Sigmoid colon (tissue), 7 donors: ENCODE results near the gene IQGAP2. TPM values are rescaled to one million over a fixed set of nuclear protein-coding genes. Genes with fewer than 3 reads are reported as not detected.

Experiments
- DNase-seq: peaks from one replicate; pipeline ENCODE4 v3.0.0-alpha.2; 2019
- H3K27ac ChIP-seq, 4 donors: fragments of 200-600 bp; sonication (generic); one replicate each; pipeline ENCODE4 v1.5.1; 2016 to 2019; ENCODE audit warnings: mild to moderate bottlenecking in 1 of 4
- H3K27me3 ChIP-seq, 3 donors: fragments of 200-600 bp; sonication (generic); one replicate each; pipeline ENCODE4 v1.5.1; 2019; ENCODE audit warnings: mild to moderate bottlenecking in 1 of 3
- H3K36me3 ChIP-seq, 4 donors: fragments of 200-600 bp; sonication (generic); one replicate each; pipeline ENCODE4 v1.5.1; 2016 to 2019
- H3K4me1 ChIP-seq, 4 donors: fragments of 200-600 bp; sonication (generic); one replicate each; pipeline ENCODE4 v1.5.1; 2017 to 2019
- H3K4me3 ChIP-seq, 4 donors: fragments of 200-600 bp; sonication (generic); one replicate each; pipeline ENCODE4 v1.5.1; 2017 to 2019; ENCODE audit warnings: mild to moderate bottlenecking in 2 of 4, moderate library complexity in 1 of 4
- H3K9me3 ChIP-seq, 4 donors: fragments of 200-600 bp in 3 of 4; sonication (generic) in 3 of 4; one replicate each; pipeline versions ENCODE4 v1.5.1 to v1.6.1; 2013 to 2019
- CTCF ChIP-seq, 4 experiments: fragments of 450-650 bp in 3 of 4; fragments of 200-600 bp in 1 of 4; IDR thresholded peaks; one replicate each; pipeline ENCODE4 v1.5.1; 2016 to 2019; ENCODE audit warnings: antibody characterized with exemption in 4 of 4, mild to moderate bottlenecking in 3 of 4, moderate library complexity in 2 of 4
- EP300 ChIP-seq, 4 donors: sonication (generic); formaldehyde crosslinking; IDR thresholded peaks; one replicate each; pipeline ENCODE4 v1.6.1; 2017; ENCODE audit warnings: antibody characterized with exemption in 4 of 4
- POLR2A ChIP-seq, 2 donors: fragments of 450-650 bp; IDR thresholded peaks; one replicate each; pipeline ENCODE4 v1.6.1; 2016; ENCODE audit warnings: antibody characterized with exemption in 2 of 2, mild to moderate bottlenecking in 2 of 2, moderate library complexity in 2 of 2
- POLR2AphosphoS5 ChIP-seq, 4 donors: sonication (generic); formaldehyde crosslinking; IDR thresholded peaks; one replicate each; pipeline ENCODE4 v1.6.1; 2017; ENCODE audit warnings: antibody characterized with exemption in 4 of 4
- WGBS, 2 donors: extraction: QIAGEN DNeasy Blood & Tissue Kit; methylation state at CpG; one replicate each; pipeline ENCODE4 v1.1.7; 2013; 5-methylcytosine and 5-hydroxymethylcytosine counted together
- intact Hi-C: fragments of 100-400 bp; cut with DNase I; formaldehyde crosslinking; loops from one replicate; pipeline ENCODE4 v1.15.1; 2023
- polyA plus RNA-seq, 3 donors: library from polyadenylated mRNA; stranded (reverse); fragments of 200-250 nt; gene quantifications; one replicate each; pipeline ENCODE4 v1.2.3, GENCODE V29; 2013
- total RNA-seq, 4 donors: library from RNA; depleted of rRNA; stranded (reverse); fragments of >200 nt; gene quantifications; one replicate each; pipeline ENCODE4 v1.1.0, GENCODE V29; 2016
- donor health status: healthy with polysubstance abuse.
- donor health status: Bipolar disorder and iron deficiency.
- donor health status: healthy.

IQGAP2 gene
- total and polyA plus RNA-seq, 7 donors = 15.0 to 85.3 (median 24.6) TPM

- no peak for DNase-seq
- H3K4me1 ChIP-seq = no peaks in the 10 kb centered on the region
- no peaks in the 10 kb centered on the region for H3K36me3 ChIP-seq
- H3K4me3 ChIP-seq = no peak overlapping the region
- intact Hi-C loops = no loop called here
- 83 to 90% methylated on average over 2 of the region's 2 CpGs for WGBS, 2 donors
- TF ChIP-seq EP300 (IDR thresholded peaks at IDR 0.05) (no peak), POLR2A (IDR thresholded peaks at IDR 0.05) (no peak), CTCF (IDR thresholded peaks at IDR 0.05) (no peak), POLR2AphosphoS5 (IDR thresholded peaks at IDR 0.05) (no peak)
- H3K27me3 ChIP-seq = no peaks in the 10 kb centered on the region
- no peak overlapping the region for H3K27ac ChIP-seq
- no peaks in the 10 kb centered on the region for H3K9me3 ChIP-seq
Measured at GRCh38 chr5:76474377-76474776, 71.3 kb downstream of the IQGAP2 start.

GRCh38 chr5:76475385-76475784, 72.3 kb downstream of the IQGAP2 start:
- TF ChIP-seq CTCF (IDR thresholded peaks at IDR 0.05) (no peak), EP300 (IDR thresholded peaks at IDR 0.05) (no peak), POLR2A (IDR thresholded peaks at IDR 0.05) (no peak), POLR2AphosphoS5 (IDR thresholded peaks at IDR 0.05) (no peak)
- Histone ChIP-seq H3K4me3 (no peak overlapping the region), H3K36me3 (no peaks in the 10 kb centered on the region), H3K27ac (no peak overlapping the region), H3K4me1 (no peaks in the 10 kb centered on the region), H3K27me3 (no peaks in the 10 kb centered on the region), H3K9me3 (no peaks in the 10 kb centered on the region)
- WGBS, 2 donors = 27 to 78% methylated on average over 3 of the region's 3 CpGs
- intact Hi-C loops = no loop called here
- no peak for DNase-seq

- no peaks in the 10 kb centered on the region for H3K4me1 ChIP-seq
- no peak overlapping the region for H3K27ac ChIP-seq
- no peak for DNase-seq
- no peaks in the 10 kb centered on the region for H3K9me3 ChIP-seq
- H3K36me3 ChIP-seq = no peaks in the 10 kb centered on the region
- intact Hi-C loops = no loop called here
- no peaks in the 10 kb centered on the region for H3K27me3 ChIP-seq
- TF ChIP-seq POLR2AphosphoS5 (IDR thresholded peaks at IDR 0.05) = no peak
- TF ChIP-seq EP300 (IDR thresholded peaks at IDR 0.05) = no peak
- no peak for TF ChIP-seq POLR2A (IDR thresholded peaks at IDR 0.05)
- 22 to 73% methylated on average over 2 of the region's 2 CpGs for WGBS, 2 donors
- no peak overlapping the region for H3K4me3 ChIP-seq
Measured at GRCh38 chr5:76475936-76476335, 72.9 kb downstream of the IQGAP2 start.

- Histone ChIP-seq H3K27me3 (no peaks in the 10 kb centered on the region), H3K36me3 (no peaks in the 10 kb centered on the region), H3K4me1 (no peaks in the 10 kb centered on the region), H3K27ac (no peak overlapping the region), H3K4me3 (no peak overlapping the region), H3K9me3 (no peaks in the 10 kb centered on the region)
- intact Hi-C loops = no loop called here
- 19 to 61% methylated on average over 3 of the region's 3 CpGs for WGBS, 2 donors
- no peak for TF ChIP-seq CTCF (IDR thresholded peaks at IDR 0.05)
- no peak for TF ChIP-seq EP300 (IDR thresholded peaks at IDR 0.05)
- TF ChIP-seq POLR2A (IDR thresholded peaks at IDR 0.05) = no peak
- TF ChIP-seq POLR2AphosphoS5 (IDR thresholded peaks at IDR 0.05) = no peak
- no peak for DNase-seq
Measured at GRCh38 chr5:76476474-76477038, 73.5 kb downstream of the IQGAP2 start.

- Histone ChIP-seq H3K27ac (no peak overlapping the region), H3K36me3 (no peaks in the 10 kb centered on the region), H3K4me1 (no peaks in the 10 kb centered on the region), H3K27me3 (no peaks in the 10 kb centered on the region), H3K9me3 (no peaks in the 10 kb centered on the region), H3K4me3 (no peak overlapping the region)
- no peak for DNase-seq
- TF ChIP-seq CTCF (IDR thresholded peaks at IDR 0.05) = no peak
- TF ChIP-seq POLR2AphosphoS5 (IDR thresholded peaks at IDR 0.05) = no peak
- no peak for TF ChIP-seq POLR2A (IDR thresholded peaks at IDR 0.05)
- no peak for TF ChIP-seq EP300 (IDR thresholded peaks at IDR 0.05)
- 94% methylated on average over 2 of the region's 2 CpGs for WGBS, 2 donors
- intact Hi-C loops = no loop called here
Measured at GRCh38 chr5:76477061-76477460, 74.0 kb downstream of the IQGAP2 start.
